MM.1S (cell line): ENCODE data around the gene BAG5.

Experiments used
- DNase-seq: peaks from one replicate; pipeline ENCODE4 v3.0.0-alpha.2; 2015
- H2AFZ ChIP-seq: fragments of 300-600 bp; sonication (generic); 2 replicates; pipeline ENCODE4 v1.6.0; 2016; ENCODE audit warnings: antibody characterized with exemption, low read length
- H3F3A ChIP-seq: fragments of 300-600 bp; sonication (generic); 2 replicates; pipeline ENCODE4 v1.6.1; 2016; ENCODE audit warnings: mild to moderate bottlenecking, antibody characterized with exemption, low read length, moderate library complexity, mixed read lengths; ENCODE audit not compliant: insufficient read depth
- H3K27ac ChIP-seq: fragments of 300-600 bp; sonication (generic); 2 replicates; pipeline ENCODE4 v1.5.1; 2016; ENCODE audit warnings: mild to moderate bottlenecking, low read length
- H3K27me3 ChIP-seq: fragments of 300-600 bp; sonication (generic); replicated peaks from 2 replicates; pipeline ENCODE4 v1.6.0; 2016; ENCODE audit warnings: low read length; ENCODE audit not compliant: insufficient read depth
- H3K36me3 ChIP-seq: fragments of 300-600 bp; sonication (generic); replicated peaks from 2 replicates; pipeline ENCODE4 v1.6.1; 2016; ENCODE audit warnings: mild to moderate bottlenecking, low read length, mixed read lengths; ENCODE audit not compliant: insufficient read depth
- H3K4me1 ChIP-seq: fragments of 300-600 bp; sonication (generic); 2 replicates; pipeline ENCODE4 v1.6.1; 2016; ENCODE audit warnings: low read length, mixed read lengths
- H3K4me2 ChIP-seq: fragments of 300-600 bp; sonication (generic); 2 replicates; pipeline ENCODE4 v1.6.0; 2016; ENCODE audit warnings: low read depth, low read length
- H3K4me3 ChIP-seq: fragments of 300-600 bp; sonication (generic); 2 replicates; pipeline ENCODE4 v1.5.1; 2016; ENCODE audit warnings: low read length, mixed read lengths
- H3K79me2 ChIP-seq: fragments of 300-600 bp; sonication (generic); 2 replicates; pipeline ENCODE4 v1.6.1; 2016; ENCODE audit warnings: mixed run types, low read length, mixed read lengths
- H3K9ac ChIP-seq: fragments of 300-600 bp; sonication (generic); 2 replicates; pipeline ENCODE4 v1.6.1; 2016; ENCODE audit warnings: low read length, mixed read lengths
- H3K9me2 ChIP-seq: fragments of 300-600 bp; sonication (generic); replicated peaks from 2 replicates; pipeline ENCODE4 v1.6.1; 2016; ENCODE audit warnings: mild to moderate bottlenecking, low read length, mixed read lengths; ENCODE audit not compliant: insufficient read depth
- H3K9me3 ChIP-seq: fragments of 300-600 bp; sonication (generic); replicated peaks from 2 replicates; pipeline ENCODE4 v1.6.1; 2016; ENCODE audit warnings: mild to moderate bottlenecking, low read length, mixed read lengths; ENCODE audit not compliant: insufficient read depth
- H4K20me1 ChIP-seq: fragments of 300-600 bp; sonication (generic); 2 replicates; pipeline ENCODE4 v1.6.1; 2016; ENCODE audit warnings: mild to moderate bottlenecking, low read length, moderate library complexity, mixed read lengths; ENCODE audit not compliant: insufficient read depth
- CTCF ChIP-seq: fragments of 300-600 bp; sonication (generic); IDR thresholded peaks from 2 replicates; pipeline ENCODE4 v1.5.1; 2016; ENCODE audit warnings: antibody characterized with exemption, low read length, mixed read lengths
- EZH2 ChIP-seq: fragments of 300-600 bp; sonication (generic); optimal IDR thresholded peaks from 2 replicates; pipeline ENCODE3; 2017; ENCODE audit warnings: low read depth, mild to moderate bottlenecking, antibody characterized with exemption, low read length, mixed read lengths
- EZH2phosphoT487 ChIP-seq: fragments of 300-600 bp; sonication (generic); IDR thresholded peaks from 2 replicates; pipeline ENCODE4 v1.6.1; 2018; ENCODE audit warnings: antibody characterized with exemption, low read length

BAG5 gene

GRCh38 chr14:103578401-103579075 is 16.1 kb upstream of the BAG5 start:
- H3K27ac ChIP-seq, result no peak overlapping the region
- no peak overlapping the region for H3K4me2 ChIP-seq
- H3K9me2 ChIP-seq, result no peaks in the 10 kb centered on the region
- H3K27me3 ChIP-seq, result no peaks in the 10 kb centered on the region
- DNase-seq, result no peak
- no peak overlapping the region for H3K4me3 ChIP-seq
- TF ChIP-seq CTCF, result no peak
- no peaks in the 10 kb centered on the region for H3K4me1 ChIP-seq
- H3K36me3 ChIP-seq, result no peaks in the 10 kb centered on the region
- no peaks in the 10 kb centered on the region for H3K79me2 ChIP-seq
- H3K9me3 ChIP-seq, result no peaks in the 10 kb centered on the region
- no peak overlapping the region for H3K9ac ChIP-seq
- no peak overlapping the region for H2AFZ ChIP-seq
- H4K20me1 ChIP-seq, result no peaks in the 10 kb centered on the region
- H3F3A ChIP-seq, result no peaks in the 10 kb centered on the region

GRCh38 chr14:103576371-103577024 is 14.0 kb upstream of the BAG5 start:
- no peaks in the 10 kb centered on the region for H3K79me2 ChIP-seq
- TF ChIP-seq EZH2, result no peak
- no peak for TF ChIP-seq CTCF
- no peak for TF ChIP-seq EZH2phosphoT487
- H3K36me3 ChIP-seq, result no peaks in the 10 kb centered on the region
- no peaks in the 10 kb centered on the region for H3F3A ChIP-seq
- no peaks in the 10 kb centered on the region for H3K27me3 ChIP-seq
- no peaks in the 10 kb centered on the region for H3K9me3 ChIP-seq
- H4K20me1 ChIP-seq, result no peaks in the 10 kb centered on the region
- no peaks in the 10 kb centered on the region for H3K9me2 ChIP-seq
- no peak overlapping the region for H3K4me3 ChIP-seq
- no peak overlapping the region for H3K9ac ChIP-seq
- no peak overlapping the region for H3K27ac ChIP-seq
- no peak overlapping the region for H3K4me2 ChIP-seq
- H3K4me1 ChIP-seq, result no peaks in the 10 kb centered on the region
- no peak overlapping the region for H2AFZ ChIP-seq
- no peak for DNase-seq

GRCh38 chr14:103574707-103575285 is 12.3 kb upstream of the BAG5 start:
- Histone ChIP-seq H3K9ac (no peak overlapping the region), H3K27ac (no peak overlapping the region), H3K9me2 (no peaks in the 10 kb centered on the region), H3K27me3 (no peaks in the 10 kb centered on the region), H3K79me2 (no peaks in the 10 kb centered on the region), H2AFZ (no peak overlapping the region), H3K4me2 (no peak overlapping the region), H3K4me3 (no peak overlapping the region), H3F3A (no peaks in the 10 kb centered on the region), H3K4me1 (no peaks in the 10 kb centered on the region), H4K20me1 (no peaks in the 10 kb centered on the region), H3K9me3 (no peaks in the 10 kb centered on the region), H3K36me3 (no peaks in the 10 kb centered on the region)
- no peak for TF ChIP-seq EZH2
- TF ChIP-seq CTCF, result no peak
- no peak for TF ChIP-seq EZH2phosphoT487
- no peak for DNase-seq
